GM12801 (cell line): ENCODE results near the gene MAP2.

Experiments used
- TF ChIP-seq, protein P1 (sequence below): IDR thresholded peaks from one replicate; pipeline ENCODE4 v1.5.1; 2011; ENCODE audit warnings: control low read depth; ENCODE audit not compliant: insufficient read length; ENCODE audit errors: extremely low read depth

The MAP2 gene

DNA sequence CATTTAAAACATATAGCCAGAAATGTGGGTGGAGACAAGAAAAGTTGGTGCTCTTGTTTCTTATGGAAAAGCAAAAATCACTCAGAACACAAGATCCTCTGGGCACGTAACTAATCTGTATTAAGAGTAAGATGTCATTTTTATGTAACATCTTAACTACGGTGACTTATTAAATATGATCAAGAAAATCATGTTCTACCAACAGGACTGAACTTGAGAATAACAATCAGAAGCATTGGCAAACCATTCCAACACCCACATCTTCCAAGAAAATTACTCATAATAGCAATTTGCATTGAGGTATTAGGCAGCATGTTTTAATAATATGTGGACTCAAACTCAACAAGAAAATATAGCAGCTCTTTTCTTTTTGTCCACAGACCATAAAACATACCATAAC lies 21.6 kb downstream of the MAP2 start:
- TF ChIP-seq, protein P1, sequence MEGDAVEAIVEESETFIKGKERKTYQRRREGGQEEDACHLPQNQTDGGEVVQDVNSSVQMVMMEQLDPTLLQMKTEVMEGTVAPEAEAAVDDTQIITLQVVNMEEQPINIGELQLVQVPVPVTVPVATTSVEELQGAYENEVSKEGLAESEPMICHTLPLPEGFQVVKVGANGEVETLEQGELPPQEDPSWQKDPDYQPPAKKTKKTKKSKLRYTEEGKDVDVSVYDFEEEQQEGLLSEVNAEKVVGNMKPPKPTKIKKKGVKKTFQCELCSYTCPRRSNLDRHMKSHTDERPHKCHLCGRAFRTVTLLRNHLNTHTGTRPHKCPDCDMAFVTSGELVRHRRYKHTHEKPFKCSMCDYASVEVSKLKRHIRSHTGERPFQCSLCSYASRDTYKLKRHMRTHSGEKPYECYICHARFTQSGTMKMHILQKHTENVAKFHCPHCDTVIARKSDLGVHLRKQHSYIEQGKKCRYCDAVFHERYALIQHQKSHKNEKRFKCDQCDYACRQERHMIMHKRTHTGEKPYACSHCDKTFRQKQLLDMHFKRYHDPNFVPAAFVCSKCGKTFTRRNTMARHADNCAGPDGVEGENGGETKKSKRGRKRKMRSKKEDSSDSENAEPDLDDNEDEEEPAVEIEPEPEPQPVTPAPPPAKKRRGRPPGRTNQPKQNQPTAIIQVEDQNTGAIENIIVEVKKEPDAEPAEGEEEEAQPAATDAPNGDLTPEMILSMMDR = no peak

DNA sequence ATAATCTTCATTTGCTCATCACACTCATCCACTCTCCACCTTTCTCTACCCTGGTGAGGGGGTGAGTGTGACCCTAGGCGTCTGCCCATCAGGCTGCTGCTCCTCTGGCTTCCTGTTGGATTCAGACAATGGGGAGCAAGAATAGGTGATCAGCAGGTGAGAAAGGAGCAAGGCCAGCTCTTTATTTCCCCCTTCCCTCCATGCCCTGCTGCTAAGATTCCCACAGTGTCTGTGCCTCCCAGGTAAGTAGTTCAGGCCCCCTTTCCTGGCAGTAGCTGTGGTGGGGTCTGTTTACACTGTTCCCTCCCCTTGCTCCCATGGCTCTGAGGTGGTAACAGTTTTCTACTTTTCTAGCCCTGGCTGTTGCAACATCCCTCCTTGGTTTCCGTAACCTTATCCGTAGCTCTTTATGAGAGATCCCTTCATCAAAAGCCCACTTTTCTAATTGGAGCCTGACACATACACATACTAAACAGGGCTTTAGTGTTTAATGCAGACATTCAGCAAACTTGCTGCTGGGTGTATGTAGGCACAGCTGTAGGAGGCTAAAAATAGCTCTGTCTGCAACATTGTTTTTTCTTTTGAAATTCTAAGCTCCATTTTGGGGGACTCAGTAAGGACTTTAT lies 27.5 kb downstream of the MAP2 start:
- TF ChIP-seq, protein P1 = no peak

GRCh38 chr2:209456489-209456888 lies 32.6 kb downstream of the MAP2 start:
- TF ChIP-seq, protein P1 = no peak

- TF ChIP-seq, protein P1 = no peak
Measured at GRCh38 chr2:209458008-209458979, 34.4 kb downstream of the MAP2 start.

- TF ChIP-seq, protein P1 = no peak
Measured at GRCh38 chr2:209459359-209459758, 35.5 kb downstream of the MAP2 start.

DNA sequence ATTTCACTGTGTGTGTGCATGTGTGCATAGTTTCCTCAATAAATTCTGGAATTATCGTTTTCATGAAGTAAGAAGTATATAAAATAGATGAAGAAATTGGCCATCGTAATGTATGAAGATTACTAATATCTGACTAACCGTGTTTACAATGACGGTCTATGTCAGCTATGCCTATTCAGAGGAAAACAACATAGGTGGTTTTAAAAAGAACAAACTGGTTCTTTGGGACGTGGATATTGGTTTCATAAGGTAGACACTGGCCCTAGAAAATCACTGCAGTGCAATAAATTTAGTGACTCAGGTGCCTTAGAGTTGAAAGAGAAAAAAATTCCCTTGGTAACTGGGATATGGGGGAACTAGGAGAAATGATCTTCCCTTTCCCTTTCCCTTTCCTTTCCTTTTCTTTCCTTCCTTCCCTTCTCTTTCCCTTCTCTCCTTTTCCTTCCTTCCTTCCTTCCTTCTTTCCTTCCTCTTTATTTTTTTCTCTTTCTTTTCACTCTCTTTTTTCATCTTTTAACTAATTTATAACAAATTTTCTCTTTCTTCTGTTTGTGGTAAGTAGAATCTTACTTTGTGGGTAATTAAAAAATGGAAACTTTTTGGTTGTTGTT lies 36.4 kb downstream of the MAP2 start:
- TF ChIP-seq, protein P1 = no peak

GRCh38 chr2:209463226-209463625 lies 39.4 kb downstream of the MAP2 start:
- TF ChIP-seq, protein P1 = no peak
